SHP77 (cell line): ENCODE measurements around the gene GAK.
"Not testable (repeated sequence)": the region's sequence is repeated elsewhere in the genome, so short reads cannot be mapped to it uniquely, and the experiment has no call there.

Experiments
- DNase-seq, 2 experiments: peaks; one replicate each; lab custom pipeline; 2025; lab: John Stamatoyannopoulos, UW

Gene GAK

GRCh38 chr4:813900-814299 is 118.2 kb downstream of the GAK start:
- no peak for DNase-seq

GRCh38 chr4:808860-809570 is 123.1 kb downstream of the GAK start:
- DNase-seq = no peak

- DNase-seq = no peak
Observed at GRCh38 chr4:807792-808191, 124.3 kb downstream of the GAK start.

GRCh38 chr4:806979-807378 is 125.1 kb downstream of the GAK start:
- not testable (repeated sequence) for DNase-seq

- DNase-seq = no peak
Observed at GRCh38 chr4:804804-805203, 127.3 kb downstream of the GAK start.

GRCh38 chr4:803884-804283 is 128.2 kb downstream of the GAK start:
- no peak for DNase-seq

GRCh38 chr4:801436-802124 is 130.5 kb downstream of the GAK start:
- DNase-seq = no peak
